Measurements from ENCODE around the gene CEACAM1. TPM values are rescaled to one million over a fixed set of nuclear protein-coding genes. Genes with fewer than 3 reads are reported as not detected.

The CEACAM1 gene
- total and polyA plus RNA-seq, 2 of the 13 experiments (the other 11 are each of a cell fraction or from before 2014, with no cell fraction given): 13.5 to 332 TPM

GRCh38 chr19:42480335-42481095, 47.8 kb downstream of the CEACAM1 start (continued):
- TF ChIP-seq MTF1 (CRISPR knock-in tag; IDR thresholded peaks at IDR 0.05): no peak
- TF ChIP-seq ZMYM2 (CRISPR knock-in tag; IDR thresholded peaks at IDR 0.05): no peak
- TF ChIP-seq ZNF766 (CRISPR knock-in tag; IDR thresholded peaks at IDR 0.05; ENCODE audit: borderline replicate concordance): no peak
- no peak for TF ChIP-seq ZNF891 (CRISPR knock-in tag; IDR thresholded peaks at IDR 0.05)
- TF ChIP-seq PITX1 (CRISPR knock-in tag; IDR thresholded peaks at IDR 0.05): 0 out of 2 replicates have a peak, but pooled peaks have one; percentile 24
- TF ChIP-seq ZNF772 (CRISPR knock-in tag; IDR thresholded peaks at IDR 0.05): peak; percentile 51; the same call in 1 of the 2 replicates
- TF ChIP-seq CREB1 (IDR thresholded peaks at IDR 0.05): no peak
- TF ChIP-seq CREB1 (CRISPR knock-in tag; IDR thresholded peaks at IDR 0.05): peak; percentile 50
- TF ChIP-seq SIX1 (CRISPR knock-in tag; IDR thresholded peaks at IDR 0.05; ENCODE audit: borderline replicate concordance): peak; percentile 22; the same call in 1 of the 2 replicates
- peak; percentile 61 for TF ChIP-seq ARID3A (IDR thresholded peaks at IDR 0.05; ENCODE audit: low read depth, low read length)
- peak; percentile 57; the same call in 1 of the 2 replicates for TF ChIP-seq AHDC1 (CRISPR knock-in tag; IDR thresholded peaks at IDR 0.05; ENCODE audit: borderline replicate concordance)
- peak; percentile 89 for TF ChIP-seq HDAC2 (CRISPR knock-in tag; IDR thresholded peaks at IDR 0.05)
- TF ChIP-seq PPARG (CRISPR knock-in tag; conservative IDR thresholded peaks at IDR 0.05): peak; percentile 82
- no peak for TF ChIP-seq KMT2B (CRISPR knock-in tag; IDR thresholded peaks at IDR 0.05)
- TF ChIP-seq NR2F1 (CRISPR knock-in tag; IDR thresholded peaks at IDR 0.05): peak in 1 of 2 experiments; percentile 57; a peak in 1 of 4 replicates
- no peak for TF ChIP-seq NFRKB (IDR thresholded peaks at IDR 0.05)
- no peak for TF ChIP-seq ZSCAN21 (CRISPR knock-in tag; IDR thresholded peaks at IDR 0.05; ENCODE audit: borderline replicate concordance)
- peak; percentile 30; the same call in 1 of the 2 replicates for TF ChIP-seq ZNF788 (CRISPR knock-in tag; IDR thresholded peaks at IDR 0.05; ENCODE audit: borderline replicate concordance)
- TF ChIP-seq RFXAP (CRISPR knock-in tag; IDR thresholded peaks at IDR 0.05; ENCODE audit: borderline replicate concordance): no peak
- TF ChIP-seq GATAD1 (CRISPR knock-in tag; IDR thresholded peaks at IDR 0.05): no peak
- TF ChIP-seq ZNF773 (CRISPR knock-in tag; IDR thresholded peaks at IDR 0.05; ENCODE audit: borderline replicate concordance): no peak
- TF ChIP-seq SP5 (CRISPR knock-in tag; IDR thresholded peaks at IDR 0.05; ENCODE audit: borderline replicate concordance, low read depth): peak; percentile 83

Data from HepG2 (cell line).